Panc1 (cell line): ENCODE results near the gene MS4A13. TPM values are rescaled to one million over a fixed set of nuclear protein-coding genes. Genes with fewer than 3 reads are reported as not detected.
"Not testable (repeated sequence)": the region's sequence is repeated elsewhere in the genome, so short reads cannot be mapped to it uniquely, and the experiment has no call there.

Experiments
- ATAC-seq: fragments of 200-7000 bp; cut with Tn5 transposase; 2 replicates; pipeline ENCODE4 v1.9.1; 2020; ENCODE audit warnings: mild to moderate bottlenecking, moderate library complexity
- BruUV-seq: library from RNA; stranded (reverse); fragments of 400-500 nt; replicated peaks from 2 replicates; lab custom pipeline; 2021; lab: Mats Ljungman, UMichigan
- CTCF ChIA-PET: fragments of 300-600 bp; sonication (Branson Sonifier 250); formaldehyde crosslinking; loops from one replicate; lab custom pipeline; 2022; ENCODE audit warnings: antibody characterized with exemption; lab: Charles Lee
- POLR2A ChIA-PET: fragments of 300-600 bp; sonication (Branson Sonifier 250); formaldehyde crosslinking; loops from one replicate; lab custom pipeline; 2022; ENCODE audit warnings: antibody characterized with exemption; lab: Charles Lee
- DNase-seq: peaks from one replicate; pipeline ENCODE4 v3.0.0-alpha.2; 2010; ENCODE audit warnings: low read depth, low spot score
- H3K27ac ChIP-seq: 2 replicates; pipeline ENCODE4 v1.5.1; 2011; ENCODE audit warnings: mild to moderate bottlenecking, low read length, inconsistent platforms
- H3K27me3 ChIP-seq: fragments of 200-500 bp; sonication (Bioruptor generic); 2 replicates; pipeline ENCODE4 v1.6.0; 2014; ENCODE audit warnings: low read length, inconsistent platforms; ENCODE audit not compliant: control insufficient read depth, insufficient read depth
- H3K36me3 ChIP-seq: fragments of 200-500 bp; sonication (Bioruptor generic); 2 replicates; pipeline ENCODE4 v1.5.1; 2014; ENCODE audit warnings: inconsistent platforms, mild to moderate bottlenecking, low read length, moderate library complexity; ENCODE audit not compliant: control insufficient read depth, insufficient read depth
- H3K4me1 ChIP-seq: 2 replicates; pipeline ENCODE4 v1.5.1; 2011; ENCODE audit warnings: inconsistent platforms, mild to moderate bottlenecking, low read length, moderate library complexity; ENCODE audit not compliant: control insufficient read depth, insufficient read depth
- H3K4me3 ChIP-seq, 2 experiments: 2 replicates each; pipeline ENCODE4 v1.5.1; 2011 to 2012; ENCODE audit warnings: low read depth in 2 of 2, low read length in 2 of 2, mild to moderate bottlenecking in 2 of 2, inconsistent platforms in 1 of 2, moderate library complexity in 1 of 2
- H3K9me3 ChIP-seq: fragments of 200-500 bp; sonication (Bioruptor generic); 2 replicates; pipeline ENCODE4 v1.5.1; 2014; ENCODE audit warnings: low read depth, mild to moderate bottlenecking, inconsistent platforms, low read length, moderate library complexity; ENCODE audit not compliant: control insufficient read depth, insufficient read depth
- CTCF ChIP-seq: fragments of 450-650 bp; IDR thresholded peaks from 2 replicates; pipeline ENCODE4 v1.5.1; 2017; ENCODE audit warnings: mild to moderate bottlenecking
- POLR2AphosphoS5 ChIP-seq: IDR thresholded peaks from 2 replicates; pipeline ENCODE4 v1.6.1; 2012; ENCODE audit warnings: mild to moderate bottlenecking, low read depth, low read length, moderate library complexity
- SIN3A ChIP-seq: IDR thresholded peaks from 2 replicates; pipeline ENCODE4 v1.6.1; 2012; ENCODE audit warnings: low read depth, mild to moderate bottlenecking, low read length, moderate library complexity, borderline replicate concordance; ENCODE audit not compliant: insufficient read depth
- TCF7L2 ChIP-seq: IDR thresholded peaks from 2 replicates; pipeline ENCODE4 v1.6.1; 2011; ENCODE audit warnings: mild to moderate bottlenecking, low read depth, low read length, inconsistent platforms
- in situ Hi-C: cut with HindIII; loops from 2 replicates; pipeline ENCODE4 v1.10.0; 2016; ENCODE audit warnings: low sequenced_read_pairs, low pct_unique_long_range_greater_than_20kb
- intact Hi-C: fragments of 100-400 bp; cut with micrococcal nuclease; formaldehyde crosslinking; loops from one replicate; pipeline ENCODE4 v1.10.0; 2022; ENCODE audit not compliant: unreplicated experiment
- total RNA-seq: library from RNA; stranded (reverse); gene quantifications from one replicate; pipeline ENCODE4 v1.2.1, GENCODE V29; 2021; ENCODE audit not compliant: unreplicated experiment
- TF ChIP-seq, protein P1 (sequence below), 2 experiments: IDR thresholded peaks; 2 replicates each; pipeline ENCODE4 v1.6.1; 2011 to 2012; ENCODE audit warnings: low read depth in 2 of 2, control low read depth in 1 of 2, low read length in 1 of 2, mild to moderate bottlenecking in 1 of 2, moderate library complexity in 1 of 2; ENCODE audit not compliant: insufficient read depth in 1 of 2

The MS4A13 gene
- total RNA-seq, 1 experiment from 2014 or later = not detected

DNA sequence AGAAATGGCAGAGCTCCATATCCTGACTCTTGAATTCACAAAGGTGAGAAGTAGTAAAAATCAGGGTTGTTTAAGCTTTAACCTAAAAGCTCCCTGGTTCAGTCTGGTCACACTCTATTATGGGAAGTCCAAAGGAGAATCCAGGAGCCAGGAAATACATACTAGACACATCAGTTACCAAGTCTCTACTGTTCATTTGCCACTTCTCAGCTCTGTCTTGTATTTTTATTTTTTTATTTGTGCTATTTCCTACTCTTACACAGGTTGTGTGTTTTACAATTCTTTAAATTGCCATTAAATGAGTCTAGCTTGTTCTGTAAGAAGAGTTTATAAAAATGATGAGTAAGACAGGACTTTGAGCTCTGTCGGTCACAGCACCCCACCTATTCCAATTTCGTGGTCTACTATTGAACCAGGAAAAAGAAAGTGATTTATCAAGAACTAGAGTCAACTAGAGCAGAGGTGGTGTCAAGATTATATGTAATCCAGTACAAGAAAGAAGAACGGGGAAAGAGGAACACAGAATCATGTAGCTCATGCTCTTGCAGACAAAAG is 12.9 kb upstream of the MS4A13 start:
- TF ChIP-seq CTCF = no peak
- no peak for TF ChIP-seq TCF7L2
- TF ChIP-seq, protein P1, sequence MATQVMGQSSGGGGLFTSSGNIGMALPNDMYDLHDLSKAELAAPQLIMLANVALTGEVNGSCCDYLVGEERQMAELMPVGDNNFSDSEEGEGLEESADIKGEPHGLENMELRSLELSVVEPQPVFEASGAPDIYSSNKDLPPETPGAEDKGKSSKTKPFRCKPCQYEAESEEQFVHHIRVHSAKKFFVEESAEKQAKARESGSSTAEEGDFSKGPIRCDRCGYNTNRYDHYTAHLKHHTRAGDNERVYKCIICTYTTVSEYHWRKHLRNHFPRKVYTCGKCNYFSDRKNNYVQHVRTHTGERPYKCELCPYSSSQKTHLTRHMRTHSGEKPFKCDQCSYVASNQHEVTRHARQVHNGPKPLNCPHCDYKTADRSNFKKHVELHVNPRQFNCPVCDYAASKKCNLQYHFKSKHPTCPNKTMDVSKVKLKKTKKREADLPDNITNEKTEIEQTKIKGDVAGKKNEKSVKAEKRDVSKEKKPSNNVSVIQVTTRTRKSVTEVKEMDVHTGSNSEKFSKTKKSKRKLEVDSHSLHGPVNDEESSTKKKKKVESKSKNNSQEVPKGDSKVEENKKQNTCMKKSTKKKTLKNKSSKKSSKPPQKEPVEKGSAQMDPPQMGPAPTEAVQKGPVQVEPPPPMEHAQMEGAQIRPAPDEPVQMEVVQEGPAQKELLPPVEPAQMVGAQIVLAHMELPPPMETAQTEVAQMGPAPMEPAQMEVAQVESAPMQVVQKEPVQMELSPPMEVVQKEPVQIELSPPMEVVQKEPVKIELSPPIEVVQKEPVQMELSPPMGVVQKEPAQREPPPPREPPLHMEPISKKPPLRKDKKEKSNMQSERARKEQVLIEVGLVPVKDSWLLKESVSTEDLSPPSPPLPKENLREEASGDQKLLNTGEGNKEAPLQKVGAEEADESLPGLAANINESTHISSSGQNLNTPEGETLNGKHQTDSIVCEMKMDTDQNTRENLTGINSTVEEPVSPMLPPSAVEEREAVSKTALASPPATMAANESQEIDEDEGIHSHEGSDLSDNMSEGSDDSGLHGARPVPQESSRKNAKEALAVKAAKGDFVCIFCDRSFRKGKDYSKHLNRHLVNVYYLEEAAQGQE (IDR thresholded peaks at IDR 0.05; ENCODE audit: insufficient read depth in 1 of 2, low read depth in 2 of 2, low read length in 1 of 2) = no peak
- TF ChIP-seq POLR2AphosphoS5 = no peak
- no peak for TF ChIP-seq SIN3A
- Histone ChIP-seq H3K4me1 (no peaks in the 10 kb centered on the region), H3K27ac (no peak overlapping the region), H3K36me3 (no peaks in the 10 kb centered on the region), H3K9me3 (no peaks in the 10 kb centered on the region), H3K4me3 (no peak overlapping the region), H3K27me3 (no peaks in the 10 kb centered on the region)
- ATAC-seq = no peak
- CTCF ChIA-PET = no interaction called here
- no TSS peak for BruUV-seq
- no peak for DNase-seq
- POLR2A ChIA-PET = interaction anchor here (0.7 kb wide), 1 partner anchor 93 kb away, joined by 3 read pairs; no protein-coding TSS in a partner anchor
- intact Hi-C loops = no loop called here
- in situ Hi-C loops = no loop called here

DNA sequence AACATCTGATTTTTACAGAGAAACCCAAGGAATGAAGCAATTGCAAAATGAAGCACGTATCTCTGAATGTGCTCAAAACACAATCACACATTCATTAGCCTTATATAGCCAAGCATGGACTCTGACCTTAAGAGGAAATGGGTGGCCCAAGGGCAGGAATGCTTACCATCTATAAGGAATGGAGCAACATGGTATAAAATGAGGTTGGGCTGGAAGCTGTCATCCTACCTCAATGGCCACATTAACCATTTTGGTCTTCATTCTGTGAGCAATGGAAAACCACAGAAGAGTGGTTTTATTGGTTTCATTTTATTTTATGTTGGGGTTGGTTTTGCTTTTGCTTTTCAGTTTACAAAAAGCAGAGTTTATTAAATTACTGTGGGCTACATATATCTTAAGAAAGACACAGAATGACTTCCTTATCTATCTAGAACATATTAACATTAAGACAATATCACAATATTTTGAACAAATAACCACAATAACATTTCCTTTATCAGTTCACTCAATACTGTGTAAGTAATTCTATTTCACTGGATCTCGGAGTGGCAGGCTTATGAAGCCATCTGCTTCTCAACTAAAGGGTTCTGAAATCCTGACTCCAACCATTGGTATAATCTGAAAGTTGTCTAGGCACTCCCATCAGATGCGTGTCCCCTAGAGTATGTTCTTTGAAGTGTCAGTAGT is 10.8 kb upstream of the MS4A13 start:
- Histone ChIP-seq H3K36me3 (no peaks in the 10 kb centered on the region), H3K9me3 (no peaks in the 10 kb centered on the region), H3K4me1 (no peaks in the 10 kb centered on the region), H3K27ac (no peak overlapping the region), H3K4me3 (no peak overlapping the region), H3K27me3 (no peaks in the 10 kb centered on the region)
- CTCF ChIA-PET = no interaction called here
- in situ Hi-C loops (no loop called here), intact Hi-C loops (no loop called here)
- no TSS peak for BruUV-seq
- TF ChIP-seq POLR2AphosphoS5 = no peak
- TF ChIP-seq SIN3A = no peak
- TF ChIP-seq, protein P1 (IDR thresholded peaks at IDR 0.05; ENCODE audit: insufficient read depth in 1 of 2, low read depth in 2 of 2, low read length in 1 of 2) = no peak
- no peak for TF ChIP-seq TCF7L2
- POLR2A ChIA-PET = no interaction called here
- ATAC-seq (no peak), DNase-seq (no peak)

- ATAC-seq, intact Hi-C loops, POLR2A ChIA-PET, H3K4me3 ChIP-seq, H3K4me1 ChIP-seq, H3K36me3 ChIP-seq, H3K9me3 ChIP-seq, DNase-seq, BruUV-seq, H3K27me3 ChIP-seq, H3K27ac ChIP-seq, CTCF ChIA-PET, in situ Hi-C loops: not testable (repeated sequence)
Measured at GRCh38 chr11:60509609-60510008, 5.6 kb upstream of the MS4A13 start.

- H3K27ac ChIP-seq, in situ Hi-C loops, ATAC-seq, CTCF ChIA-PET, H3K4me3 ChIP-seq, POLR2A ChIA-PET, H3K9me3 ChIP-seq, H3K27me3 ChIP-seq, intact Hi-C loops, H3K36me3 ChIP-seq, DNase-seq, H3K4me1 ChIP-seq, BruUV-seq: not testable (repeated sequence)
Measured at GRCh38 chr11:60510209-60510608, 5.0 kb upstream of the MS4A13 start.
